ENCODE results near the gene CLCA4. TPM values are rescaled to one million over a fixed set of nuclear protein-coding genes. Genes with fewer than 3 reads are reported as not detected.
"Not testable (repeated sequence)": the region's sequence is repeated elsewhere in the genome, so short reads cannot be mapped to it uniquely, and the experiment has no call there.

The CLCA4 gene
- not detected for polyA plus RNA-seq (2012; ENCODE audit: low read depth, missing spikeins)

GRCh38 chr1:86546787-86547221, at the start of gene CLCA4:
TSS of gene CLCA4 (plus strand) at chr1:86547078. CDS start at chr1:86547120, 42 bp downstream.
- FAIRE-seq: no peak
- TF ChIP-seq POLR2A (IDR thresholded peaks at IDR 0.05; ENCODE audit: low read depth, low read length) (no peak), POLR2AphosphoS5 (IDR thresholded peaks at IDR 0.05; ENCODE audit: low read depth, low read length) (no peak), TAF1 (IDR thresholded peaks at IDR 0.05; ENCODE audit: low read depth, low read length) (no peak), POU2F2 (IDR thresholded peaks at IDR 0.05; ENCODE audit: low read depth, low read length) (no peak), SPI1 (IDR thresholded peaks at IDR 0.05; ENCODE audit: low read depth, low read length) (no peak)
- no peak for DNase-seq (ENCODE audit: insufficient read length, low spot score)

- no peak for TF ChIP-seq SPI1 (IDR thresholded peaks at IDR 0.05; ENCODE audit: low read depth, low read length)
- TF ChIP-seq POLR2AphosphoS5 (IDR thresholded peaks at IDR 0.05; ENCODE audit: low read depth, low read length): no peak
- TF ChIP-seq TAF1 (IDR thresholded peaks at IDR 0.05; ENCODE audit: low read depth, low read length): no peak
- TF ChIP-seq POLR2A (IDR thresholded peaks at IDR 0.05; ENCODE audit: low read depth, low read length): no peak
- TF ChIP-seq POU2F2 (IDR thresholded peaks at IDR 0.05; ENCODE audit: low read depth, low read length): no peak
- no peak for TF ChIP-seq PAX5 (IDR thresholded peaks at IDR 0.05; ENCODE audit: insufficient read depth, low read length, severe bottlenecking)
- no peak for FAIRE-seq
These were observed 48.6 kb upstream of the CLCA4 start for GRCh38 chr1:86498281-86498680.

GRCh38 chr1:86499987-86500593, 46.8 kb upstream of the CLCA4 start:
- FAIRE-seq: no peak
- no peak for DNase-seq (ENCODE audit: insufficient read length, low spot score)
- TF ChIP-seq TAF1 (IDR thresholded peaks at IDR 0.05; ENCODE audit: low read depth, low read length) (no peak), PAX5 (IDR thresholded peaks at IDR 0.05; ENCODE audit: insufficient read depth, low read length, severe bottlenecking) (no peak), POLR2AphosphoS5 (IDR thresholded peaks at IDR 0.05; ENCODE audit: low read depth, low read length) (no peak), SPI1 (IDR thresholded peaks at IDR 0.05; ENCODE audit: low read depth, low read length) (no peak), POLR2A (IDR thresholded peaks at IDR 0.05; ENCODE audit: low read depth, low read length) (no peak), POU2F2 (IDR thresholded peaks at IDR 0.05; ENCODE audit: low read depth, low read length) (no peak)

More at GRCh38 chr1:86498281-86498680, 48.6 kb upstream of the CLCA4 start:
- no peak for DNase-seq (ENCODE audit: insufficient read length, low spot score)

GRCh38 chr1:86500714-86501113, 46.2 kb upstream of the CLCA4 start:
- FAIRE-seq: no peak
- no peak for DNase-seq (ENCODE audit: insufficient read length, low spot score)
- no peak for TF ChIP-seq PAX5 (IDR thresholded peaks at IDR 0.05; ENCODE audit: insufficient read depth, low read length, severe bottlenecking)

- FAIRE-seq: peak; percentile 98
- DNase-seq (ENCODE audit: insufficient read length, low spot score): not testable (repeated sequence)
These were observed 44.7 kb upstream of the CLCA4 start for GRCh38 chr1:86502125-86502646.

GRCh38 chr1:86502721-86503405, 44.0 kb upstream of the CLCA4 start:
- DNase-seq (ENCODE audit: insufficient read length, low spot score): no peak
- FAIRE-seq: no peak
- no peak for TF ChIP-seq POLR2A (IDR thresholded peaks at IDR 0.05; ENCODE audit: low read depth, low read length)
- peak; percentile 57 for TF ChIP-seq SPI1 (IDR thresholded peaks at IDR 0.05; ENCODE audit: low read depth, low read length)
- TF ChIP-seq POLR2AphosphoS5 (IDR thresholded peaks at IDR 0.05; ENCODE audit: low read depth, low read length): no peak
- TF ChIP-seq TAF1 (IDR thresholded peaks at IDR 0.05; ENCODE audit: low read depth, low read length): no peak

- FAIRE-seq (no peak), DNase-seq (ENCODE audit: insufficient read length, low spot score) (no peak)
- TF ChIP-seq PAX5 (IDR thresholded peaks at IDR 0.05; ENCODE audit: insufficient read depth, low read length, severe bottlenecking): no peak
- no peak for TF ChIP-seq POLR2A (IDR thresholded peaks at IDR 0.05; ENCODE audit: low read depth, low read length)
- no peak for TF ChIP-seq SPI1 (IDR thresholded peaks at IDR 0.05; ENCODE audit: low read depth, low read length)
- TF ChIP-seq TAF1 (IDR thresholded peaks at IDR 0.05; ENCODE audit: low read depth, low read length): no peak
- no peak for TF ChIP-seq POLR2AphosphoS5 (IDR thresholded peaks at IDR 0.05; ENCODE audit: low read depth, low read length)
- no peak for TF ChIP-seq POU2F2 (IDR thresholded peaks at IDR 0.05; ENCODE audit: low read depth, low read length)
These were observed 43.3 kb upstream of the CLCA4 start for GRCh38 chr1:86503406-86504136.

- FAIRE-seq (no peak), DNase-seq (ENCODE audit: insufficient read length, low spot score) (no peak)
- TF ChIP-seq POLR2AphosphoS5 (IDR thresholded peaks at IDR 0.05; ENCODE audit: low read depth, low read length): no peak
- TF ChIP-seq POLR2A (IDR thresholded peaks at IDR 0.05; ENCODE audit: low read depth, low read length): no peak
- no peak for TF ChIP-seq POU2F2 (IDR thresholded peaks at IDR 0.05; ENCODE audit: low read depth, low read length)
- no peak for TF ChIP-seq TAF1 (IDR thresholded peaks at IDR 0.05; ENCODE audit: low read depth, low read length)
- no peak for TF ChIP-seq SPI1 (IDR thresholded peaks at IDR 0.05; ENCODE audit: low read depth, low read length)
- no peak for TF ChIP-seq PAX5 (IDR thresholded peaks at IDR 0.05; ENCODE audit: insufficient read depth, low read length, severe bottlenecking)
These were observed 42.8 kb upstream of the CLCA4 start for GRCh38 chr1:86504137-86504479.

GRCh38 chr1:86504895-86505563, 41.8 kb upstream of the CLCA4 start:
- FAIRE-seq (no peak), DNase-seq (ENCODE audit: insufficient read length, low spot score) (no peak)
- TF ChIP-seq TAF1 (IDR thresholded peaks at IDR 0.05; ENCODE audit: low read depth, low read length) (no peak), POLR2AphosphoS5 (IDR thresholded peaks at IDR 0.05; ENCODE audit: low read depth, low read length) (no peak), PAX5 (IDR thresholded peaks at IDR 0.05; ENCODE audit: insufficient read depth, low read length, severe bottlenecking) (no peak), SPI1 (IDR thresholded peaks at IDR 0.05; ENCODE audit: low read depth, low read length) (no peak), POLR2A (IDR thresholded peaks at IDR 0.05; ENCODE audit: low read depth, low read length) (no peak), POU2F2 (IDR thresholded peaks at IDR 0.05; ENCODE audit: low read depth, low read length) (no peak)
